ENCODE results near the gene GLS. TPM values are rescaled to one million over a fixed set of nuclear protein-coding genes. Genes with fewer than 3 reads are reported as not detected.

The GLS gene
- total RNA-seq, 2 donors from 2014 or later, result 50.5 to 72.3 TPM

DNA sequence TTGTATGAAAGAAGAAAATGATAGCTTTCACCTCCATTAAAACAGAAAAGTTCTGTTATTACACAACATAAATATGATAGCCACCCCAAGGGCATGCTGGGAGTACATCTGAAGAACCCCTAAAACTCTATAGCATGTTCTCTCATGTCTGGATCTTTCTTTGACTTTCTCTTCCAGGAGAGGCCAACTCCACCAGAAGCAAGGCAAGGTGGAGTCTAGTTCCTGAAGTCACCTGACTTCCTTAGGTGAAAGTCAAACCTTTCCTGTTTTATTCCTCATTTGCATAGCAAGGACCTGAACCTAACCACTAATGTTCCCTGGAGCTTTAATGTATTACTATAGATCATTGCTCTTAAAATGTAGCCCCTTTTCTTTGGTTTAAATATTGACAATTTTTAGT is 127.7 kb downstream of the GLS start:
- no peaks in the 10 kb centered on the region for H3K27me3 ChIP-seq
- H3K36me3 ChIP-seq, result peaks cover 33% of the 10 kb centered on the region
- H3K9ac ChIP-seq (ENCODE audit: low read depth in 2 of 2, low read length in 2 of 2), result no peak overlapping the region
- DNase-seq, result no peak
- no peak overlapping the region for H3K27ac ChIP-seq
- intact Hi-C loops (cut with DNase I), result no loop called here
- TF ChIP-seq CTCF (IDR thresholded peaks at IDR 0.05), result no peak
- H3K4me1 ChIP-seq, result no peaks in the 10 kb centered on the region
- no peak overlapping the region for H3K4me3 ChIP-seq
- H3K9me3 ChIP-seq, result no peaks in the 10 kb centered on the region

DNA sequence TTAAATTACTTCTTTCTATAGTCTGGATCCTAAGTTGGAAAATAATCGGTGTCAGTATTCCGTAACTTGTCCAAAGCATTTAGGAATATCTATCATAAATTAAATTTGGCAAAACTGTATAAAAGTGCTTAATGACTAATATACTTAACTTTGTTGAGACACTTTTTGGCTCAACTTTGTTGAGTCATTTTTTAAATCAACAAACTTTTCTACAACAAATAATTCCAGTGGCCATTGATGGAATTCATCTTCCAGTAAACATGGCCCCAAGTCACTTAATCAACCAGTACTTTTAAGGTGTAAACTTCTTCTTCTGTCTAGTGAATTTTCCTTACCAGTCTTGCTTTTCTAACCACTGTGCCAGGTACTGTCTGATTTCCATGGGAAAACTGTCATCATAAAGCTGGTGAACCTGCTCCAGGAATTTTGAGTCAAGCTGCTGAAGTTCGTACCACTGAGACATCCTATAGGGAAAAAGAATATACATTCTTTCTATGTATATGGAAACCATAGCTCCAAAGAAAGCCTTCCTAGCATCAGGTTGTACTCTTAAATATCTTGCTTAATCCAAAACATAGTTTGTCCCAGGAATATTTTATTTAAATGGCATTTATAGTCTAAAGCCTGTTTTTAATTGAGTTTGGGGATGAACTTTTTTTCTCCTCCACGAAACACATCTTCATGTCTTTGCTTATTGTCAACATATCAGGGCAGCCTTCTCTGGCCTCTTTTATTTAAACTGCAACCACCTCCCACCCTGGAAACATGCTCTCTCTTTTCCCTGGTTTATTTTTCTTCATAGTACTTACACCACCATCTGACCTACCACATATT is 129.1 kb downstream of the GLS start:
- Histone ChIP-seq H3K4me3 (no peak overlapping the region), H3K36me3 (peaks cover 30% of the 10 kb centered on the region), H3K9me3 (no peaks in the 10 kb centered on the region), H3K9ac (ENCODE audit: low read depth in 2 of 2, low read length in 2 of 2) (no peak overlapping the region), H3K4me1 (peaks cover 2% of the 10 kb centered on the region), H3K27me3 (no peaks in the 10 kb centered on the region), H3K27ac (no peak overlapping the region)
- TF ChIP-seq CTCF (IDR thresholded peaks at IDR 0.05), result no peak
- intact Hi-C loops (cut with DNase I), result no loop called here
- no peak for DNase-seq

GRCh38 chr2:191010887-191011885 is 130.6 kb downstream of the GLS start:
- H3K36me3 ChIP-seq, result peaks cover 20% of the 10 kb centered on the region
- TF ChIP-seq CTCF (IDR thresholded peaks at IDR 0.05), result no peak
- intact Hi-C loops (cut with DNase I), result no loop called here
- H3K4me3 ChIP-seq, result no peak overlapping the region
- H3K27me3 ChIP-seq, result no peaks in the 10 kb centered on the region
- no peak overlapping the region for H3K9ac ChIP-seq (ENCODE audit: low read depth in 2 of 2, low read length in 2 of 2)
- no peak for DNase-seq
- H3K9me3 ChIP-seq, result no peaks in the 10 kb centered on the region
- H3K4me1 ChIP-seq, result peaks cover 3% of the 10 kb centered on the region
- no peak overlapping the region for H3K27ac ChIP-seq

- intact Hi-C loops (cut with DNase I), result no loop called here
- no peak for DNase-seq
- Histone ChIP-seq H3K27me3 (no peaks in the 10 kb centered on the region), H3K9me3 (no peaks in the 10 kb centered on the region), H3K4me3 (peak overlapping the region; percentile 85), H3K27ac (no peak overlapping the region), H3K4me1 (peaks cover 3% of the 10 kb centered on the region), H3K36me3 (peaks cover 16% of the 10 kb centered on the region), H3K9ac (ENCODE audit: low read depth in 2 of 2, low read length in 2 of 2) (no peak overlapping the region)
- TF ChIP-seq CTCF (IDR thresholded peaks at IDR 0.05), result no peak
Measured at GRCh38 chr2:191012346-191012745, 131.7 kb downstream of the GLS start.

GRCh38 chr2:191012845-191013681 is 132.4 kb downstream of the GLS start:
- no peaks in the 10 kb centered on the region for H3K27me3 ChIP-seq
- intact Hi-C loops (cut with DNase I), result no loop called here
- H3K27ac ChIP-seq, result peak overlapping the region; percentile 95
- peak overlapping the region; percentile 80 to 97 for H3K9ac ChIP-seq (ENCODE audit: low read depth in 2 of 2, low read length in 2 of 2)
- peaks cover 10% of the 10 kb centered on the region for H3K36me3 ChIP-seq
- H3K4me3 ChIP-seq, result peak overlapping the region; percentile 85
- H3K9me3 ChIP-seq, result no peaks in the 10 kb centered on the region
- peaks cover 3% of the 10 kb centered on the region for H3K4me1 ChIP-seq
- no peak for TF ChIP-seq CTCF (IDR thresholded peaks at IDR 0.05)
- DNase-seq, result no peak
